Thyroid gland (tissue), 4 donors: ENCODE data around the gene DRD1. TPM values are rescaled to one million over a fixed set of nuclear protein-coding genes. Genes with fewer than 3 reads are reported as not detected.
"Not testable (repeated sequence)": the region's sequence is repeated elsewhere in the genome, so short reads cannot be mapped to it uniquely, and the experiment has no call there.

Experiments
- DNase-seq, 2 donors: peaks; one replicate each; pipeline ENCODE4 v3.0.0-alpha.2; 2019
- H3K27ac ChIP-seq, 3 donors: fragments of 200-600 bp; sonication (generic); 1 replicate in 2 of 3; 2 replicates in 1 of 3; pipeline ENCODE4 v1.5.1; 2016 to 2019; ENCODE audit warnings: mild to moderate bottlenecking in 1 of 3, moderate library complexity in 1 of 3
- H3K27me3 ChIP-seq: fragments of 200-600 bp; sonication (generic); one replicate; pipeline ENCODE4 v1.5.1; 2019
- H3K36me3 ChIP-seq, 2 donors: fragments of 200-600 bp; sonication (generic); one replicate each; pipeline ENCODE4 v1.5.1; 2016 to 2019
- H3K4me1 ChIP-seq, 2 donors: fragments of 200-600 bp; sonication (generic); one replicate each; pipeline ENCODE4 v1.5.1; 2017 to 2019
- H3K4me3 ChIP-seq, 3 donors: fragments of 200-600 bp; sonication (generic); replicated peaks in 1 of 3; 1 replicate in 2 of 3; 2 replicates in 1 of 3; pipeline ENCODE4 v1.5.1; 2016; ENCODE audit warnings: mild to moderate bottlenecking in 1 of 3
- H3K9me3 ChIP-seq: fragments of 200-600 bp; sonication (generic); one replicate; pipeline ENCODE4 v1.5.1; 2017
- CTCF ChIP-seq, 6 experiments: fragments of 200-600 bp in 3 of 6; fragments of 450-650 bp in 3 of 6; sonication (generic) in 3 of 6; IDR thresholded peaks; one replicate each; pipeline ENCODE4 v1.5.1; 2016 to 2019; ENCODE audit warnings: antibody characterized with exemption in 6 of 6, mild to moderate bottlenecking in 2 of 6, inconsistent platforms in 1 of 6, moderate library complexity in 1 of 6
- POLR2A ChIP-seq, 2 donors: fragments of 450-650 bp; IDR thresholded peaks; one replicate each; pipeline ENCODE4 v1.6.1; 2017; ENCODE audit warnings: antibody characterized with exemption in 2 of 2, mild to moderate bottlenecking in 2 of 2, moderate library complexity in 1 of 2
- WGBS, 2 donors: methylation state at CpG; one replicate each; pipeline ENCODE4 v1.1.5; 2017; 5-methylcytosine and 5-hydroxymethylcytosine counted together
- intact Hi-C: fragments of 100-400 bp; cut with DNase I; formaldehyde crosslinking; loops from one replicate; pipeline ENCODE4 v1.15.1; 2023
- total RNA-seq, 4 donors: library from RNA; depleted of rRNA; stranded (reverse); fragments of >200 nt; gene quantifications; one replicate each; pipeline ENCODE4 v1.2.3, GENCODE V29; 2016

The DRD1 gene
- total RNA-seq, 4 donors from 2014 or later: not detected

GRCh38 chr5:175438234-175438857 lies 5.6 kb downstream of the DRD1 start:
- WGBS, 2 donors: 85% methylated on average over 3 of the region's 3 CpGs
- no peak for TF ChIP-seq CTCF (IDR thresholded peaks at IDR 0.05)
- no peak for TF ChIP-seq POLR2A (IDR thresholded peaks at IDR 0.05)
- H3K36me3 ChIP-seq: no peaks in the 10 kb centered on the region
- intact Hi-C loops: no loop called here
- no peak overlapping the region for H3K27ac ChIP-seq
- H3K4me1 ChIP-seq: peaks cover 0 to 2% of the 10 kb centered on the region in 2 donors
- no peaks in the 10 kb centered on the region for H3K9me3 ChIP-seq
- no peaks in the 10 kb centered on the region for H3K27me3 ChIP-seq
- no peak overlapping the region for H3K4me3 ChIP-seq
- DNase-seq: no peak

- no peak overlapping the region for H3K4me3 ChIP-seq
- intact Hi-C loops: no loop called here
- no peaks in the 10 kb centered on the region for H3K9me3 ChIP-seq
- no peak for TF ChIP-seq CTCF (IDR thresholded peaks at IDR 0.05)
- no peak for TF ChIP-seq POLR2A (IDR thresholded peaks at IDR 0.05)
- no peak for DNase-seq
- H3K27ac ChIP-seq: no peak overlapping the region
- no peaks in the 10 kb centered on the region for H3K27me3 ChIP-seq
- H3K4me1 ChIP-seq: peaks cover 0 to 8% of the 10 kb centered on the region in 2 donors
- H3K36me3 ChIP-seq: no peaks in the 10 kb centered on the region
- WGBS, 2 donors: 60 to 67% methylated on average over 8 of the region's 8 CpGs
Observed at GRCh38 chr5:175436359-175436758, 7.6 kb downstream of the DRD1 start.

GRCh38 chr5:175434800-175435199 lies 9.2 kb downstream of the DRD1 start:
- no peaks in the 10 kb centered on the region for H3K36me3 ChIP-seq
- H3K4me3 ChIP-seq: no peak overlapping the region
- intact Hi-C loops: no loop called here
- H3K27me3 ChIP-seq: no peaks in the 10 kb centered on the region
- no peak overlapping the region for H3K27ac ChIP-seq
- no peak for TF ChIP-seq POLR2A (IDR thresholded peaks at IDR 0.05)
- TF ChIP-seq CTCF (IDR thresholded peaks at IDR 0.05): no peak
- DNase-seq: no peak
- no peaks in the 10 kb centered on the region for H3K9me3 ChIP-seq
- 78 to 83% methylated on average over 6 of the region's 6 CpGs for WGBS, 2 donors
- H3K4me1 ChIP-seq: peaks cover 0 to 8% of the 10 kb centered on the region in 2 donors

- no peaks in the 10 kb centered on the region for H3K36me3 ChIP-seq
- H3K4me3 ChIP-seq: no peak overlapping the region
- intact Hi-C loops: no loop called here
- H3K4me1 ChIP-seq: peaks cover 0 to under 1% of the 10 kb centered on the region in 2 donors
- no peak for DNase-seq
- 85 to 87% methylated on average over 2 of the region's 2 CpGs for WGBS, 2 donors
- H3K27me3 ChIP-seq: no peaks in the 10 kb centered on the region
- H3K27ac ChIP-seq: no peak overlapping the region
- no peaks in the 10 kb centered on the region for H3K9me3 ChIP-seq
- TF ChIP-seq CTCF (IDR thresholded peaks at IDR 0.05) (no peak), POLR2A (IDR thresholded peaks at IDR 0.05) (no peak)
Observed at GRCh38 chr5:175427762-175428161, 16.2 kb downstream of the DRD1 start.

- H3K27ac ChIP-seq, intact Hi-C loops, H3K36me3 ChIP-seq: not testable (repeated sequence)
Observed at GRCh38 chr5:175424594-175424993, 19.4 kb downstream of the DRD1 start.

More at GRCh38 chr5:175424594-175424993, 19.4 kb downstream of the DRD1 start:
- not testable (repeated sequence) for H3K27me3 ChIP-seq, H3K4me3 ChIP-seq, DNase-seq, H3K4me1 ChIP-seq, H3K9me3 ChIP-seq
